ENCODE measurements around the gene LRRC45.

DNA sequence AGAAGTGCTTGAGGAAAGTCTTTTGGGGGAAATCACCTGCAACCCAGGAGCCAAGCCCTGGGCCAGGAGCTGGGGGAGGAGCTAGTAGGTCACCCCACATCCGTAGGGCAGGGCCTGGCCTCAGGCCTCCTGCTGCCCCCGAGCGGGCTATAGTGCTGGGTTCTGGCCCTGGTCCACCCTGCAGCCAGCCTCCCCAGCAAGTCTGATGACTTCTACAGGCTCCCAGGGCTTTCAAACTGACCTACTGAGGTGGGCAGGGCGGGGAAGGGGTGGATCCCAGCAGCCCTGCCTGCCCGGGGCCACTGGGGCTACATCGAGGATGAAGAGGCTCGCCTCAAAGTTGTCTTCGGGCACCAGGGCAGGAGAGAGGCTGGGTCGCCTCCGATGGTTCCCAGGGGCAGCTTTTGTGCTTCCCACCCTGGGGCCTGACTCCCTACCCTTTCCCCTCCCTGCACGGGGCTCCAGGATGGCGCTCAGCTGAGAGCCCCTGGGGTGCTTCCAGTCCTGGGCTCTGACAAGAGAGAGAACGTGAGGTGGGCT lies 5.4 kb upstream of the LRRC45 start:
- no peak for TF ChIP-seq EZH2 (IDR thresholded peaks at IDR 0.05; ENCODE audit: borderline replicate concordance, low read depth, low read length, severe bottlenecking)
- TF ChIP-seq, protein P1, sequence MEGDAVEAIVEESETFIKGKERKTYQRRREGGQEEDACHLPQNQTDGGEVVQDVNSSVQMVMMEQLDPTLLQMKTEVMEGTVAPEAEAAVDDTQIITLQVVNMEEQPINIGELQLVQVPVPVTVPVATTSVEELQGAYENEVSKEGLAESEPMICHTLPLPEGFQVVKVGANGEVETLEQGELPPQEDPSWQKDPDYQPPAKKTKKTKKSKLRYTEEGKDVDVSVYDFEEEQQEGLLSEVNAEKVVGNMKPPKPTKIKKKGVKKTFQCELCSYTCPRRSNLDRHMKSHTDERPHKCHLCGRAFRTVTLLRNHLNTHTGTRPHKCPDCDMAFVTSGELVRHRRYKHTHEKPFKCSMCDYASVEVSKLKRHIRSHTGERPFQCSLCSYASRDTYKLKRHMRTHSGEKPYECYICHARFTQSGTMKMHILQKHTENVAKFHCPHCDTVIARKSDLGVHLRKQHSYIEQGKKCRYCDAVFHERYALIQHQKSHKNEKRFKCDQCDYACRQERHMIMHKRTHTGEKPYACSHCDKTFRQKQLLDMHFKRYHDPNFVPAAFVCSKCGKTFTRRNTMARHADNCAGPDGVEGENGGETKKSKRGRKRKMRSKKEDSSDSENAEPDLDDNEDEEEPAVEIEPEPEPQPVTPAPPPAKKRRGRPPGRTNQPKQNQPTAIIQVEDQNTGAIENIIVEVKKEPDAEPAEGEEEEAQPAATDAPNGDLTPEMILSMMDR (IDR thresholded peaks at IDR 0.05; ENCODE audit: borderline replicate concordance, extremely low read depth, low read length, poor library complexity, severe bottlenecking), result no peak

Data from DND-41 (cell line).